Activated CD4-positive, alpha-beta T cell treated with anti-CD3 and anti-CD28 coated beads, Interleukin-2, Interleukin-6, amounts not matched to agents 100 ng/mL and 50 ng/mL, durations not matched to agents 16 hours and 8 hours (primary cell): ENCODE results near the gene CISD2.
"Not testable (repeated sequence)": the region's sequence is repeated elsewhere in the genome, so short reads cannot be mapped to it uniquely, and the experiment has no call there.

ENCODE experiments used
- DNase-seq: peaks from one replicate; pipeline ENCODE4 v3.0.0-alpha.2; 2020

CISD2 gene

DNA sequence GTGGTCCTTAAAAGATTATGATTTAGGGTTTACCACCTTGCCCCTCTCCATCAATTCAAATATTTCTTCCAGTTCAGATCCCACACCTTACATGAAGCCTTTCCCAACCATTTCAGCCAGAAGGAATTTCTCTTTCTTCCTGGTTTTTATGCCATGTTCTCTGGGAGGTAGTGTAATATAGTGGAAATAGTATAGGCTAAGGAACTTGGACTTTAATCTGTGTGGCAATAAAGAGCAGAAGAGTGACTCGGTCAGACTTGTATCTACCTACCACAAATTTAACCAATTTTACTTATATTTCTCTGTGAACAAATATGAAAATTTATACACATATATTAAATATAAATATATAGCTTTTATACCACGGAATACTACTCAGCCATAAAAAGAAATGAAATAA is 18.4 kb upstream of the CISD2 start:
- DNase-seq: no peak

DNA sequence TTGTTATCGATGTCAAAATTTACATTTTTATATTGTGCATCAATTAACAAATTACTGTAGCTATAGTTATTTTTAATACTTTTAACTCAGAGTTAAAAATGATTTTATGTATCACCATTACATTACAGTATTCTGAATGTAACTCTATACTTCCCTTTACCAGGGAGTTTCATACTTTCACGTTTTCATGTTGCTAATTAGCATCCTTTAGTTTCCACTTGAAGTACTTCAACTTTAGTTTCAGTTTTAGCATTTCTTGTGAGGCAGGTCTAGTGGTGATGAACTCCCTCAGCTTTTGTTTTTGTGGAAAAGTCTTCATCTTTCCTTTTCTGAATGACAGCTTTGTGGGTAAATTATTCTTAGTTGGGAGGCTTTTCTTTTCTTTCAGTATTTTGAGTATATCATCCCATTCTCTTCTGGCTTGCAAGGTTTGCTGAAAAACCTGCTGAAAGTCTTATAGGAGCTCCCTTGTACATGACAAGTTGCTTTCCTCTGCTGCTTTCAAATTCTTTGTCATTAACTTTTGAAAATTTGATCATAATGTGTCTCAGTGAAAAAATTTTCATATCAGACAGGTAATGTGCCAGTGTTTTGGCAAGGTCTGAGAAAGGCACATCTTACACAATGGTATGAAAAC is 9.8 kb upstream of the CISD2 start:
- DNase-seq: no peak

DNA sequence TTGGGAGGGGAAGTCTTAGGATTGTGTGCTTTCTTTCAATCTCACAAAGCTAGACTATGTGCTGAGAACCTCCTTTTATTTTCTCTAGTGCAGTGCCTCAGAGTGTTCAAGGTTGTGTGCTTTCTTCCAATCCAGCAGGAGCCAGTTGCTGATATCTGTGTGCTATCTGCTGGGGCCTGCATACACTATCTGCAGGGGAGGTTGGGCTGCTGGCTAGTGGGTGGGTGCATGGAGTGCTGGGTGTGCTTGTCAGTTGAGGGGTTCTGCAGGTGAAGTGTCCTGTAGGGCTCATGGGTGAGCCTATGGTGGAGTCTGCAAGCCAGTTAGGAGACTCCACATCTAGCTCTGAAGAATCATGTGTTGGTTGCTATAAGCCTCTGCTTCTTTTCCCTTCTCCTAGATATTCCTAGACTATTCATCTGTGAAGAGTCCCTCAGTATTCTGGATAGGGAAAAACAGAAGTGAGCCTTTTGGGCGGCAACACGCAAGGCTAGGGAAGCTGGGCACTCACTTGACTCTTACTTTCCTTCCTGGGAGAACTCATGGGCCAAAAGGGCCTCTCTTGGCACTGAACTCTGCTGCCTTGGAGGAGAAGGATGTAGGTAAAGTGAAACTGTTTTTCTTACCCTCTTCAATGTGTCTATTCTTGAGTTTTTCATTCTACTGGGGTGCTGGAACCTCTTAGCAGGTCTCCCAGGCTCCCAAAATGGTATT is 8.0 kb upstream of the CISD2 start:
- no peak for DNase-seq

DNA sequence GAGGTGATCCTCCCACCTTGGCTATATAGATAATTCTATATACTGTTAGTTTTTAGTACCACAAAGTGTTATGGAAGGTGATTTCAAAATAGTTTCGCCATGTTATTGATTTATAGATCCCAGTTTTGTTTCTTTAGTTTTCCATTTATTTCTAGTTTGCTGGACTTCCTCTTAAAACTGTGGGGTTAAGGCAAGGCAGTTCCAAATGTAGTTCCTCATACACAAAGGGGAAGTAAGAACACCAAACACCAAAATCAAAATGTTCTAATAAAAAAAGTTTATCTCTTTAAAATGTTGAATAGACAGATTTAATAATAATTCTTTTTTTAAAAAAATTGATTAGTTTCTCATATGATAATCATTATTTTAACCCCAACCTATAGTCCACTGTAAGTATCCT is 6.8 kb upstream of the CISD2 start:
- no peak for DNase-seq

DNA sequence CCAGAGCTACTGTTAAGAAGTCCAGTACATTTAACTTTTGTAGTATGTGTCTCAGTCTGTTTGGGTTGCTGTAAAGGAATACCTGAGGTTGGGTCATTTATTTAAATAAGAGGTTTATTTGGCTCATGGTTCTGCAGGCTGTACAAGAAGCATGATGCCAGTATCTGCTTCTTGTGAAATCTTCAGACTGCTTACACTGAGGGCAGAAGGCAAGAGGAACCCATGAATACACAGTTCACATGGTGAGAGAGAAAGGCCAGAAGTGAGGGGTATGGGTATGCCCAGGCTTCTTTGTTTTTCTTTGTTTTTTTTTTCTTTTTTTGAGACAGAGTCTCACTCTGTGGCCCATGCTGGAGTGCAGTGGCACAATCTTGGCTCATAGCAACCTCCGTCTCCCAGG is 6.0 kb upstream of the CISD2 start:
- no peak for DNase-seq

DNA sequence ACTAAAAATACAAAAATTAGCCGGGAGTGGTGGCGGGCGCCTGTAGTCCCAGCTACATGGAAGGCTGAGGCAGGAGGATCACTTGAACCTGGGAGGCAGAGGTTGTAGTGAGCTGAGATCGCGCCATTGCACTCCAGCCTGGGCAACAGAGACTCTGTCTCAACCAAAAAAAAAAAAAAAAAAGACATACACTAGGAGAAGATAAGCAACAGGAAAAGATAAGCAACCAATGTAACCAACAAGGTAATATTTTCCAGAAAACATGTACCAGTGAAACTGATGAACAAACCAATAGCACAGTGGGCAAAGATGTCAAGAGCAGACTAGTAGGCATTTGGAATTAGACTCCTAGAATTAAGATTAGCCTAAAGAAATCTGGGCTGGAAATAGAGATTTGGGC is 3.5 kb upstream of the CISD2 start:
- not testable (repeated sequence) for DNase-seq

DNA sequence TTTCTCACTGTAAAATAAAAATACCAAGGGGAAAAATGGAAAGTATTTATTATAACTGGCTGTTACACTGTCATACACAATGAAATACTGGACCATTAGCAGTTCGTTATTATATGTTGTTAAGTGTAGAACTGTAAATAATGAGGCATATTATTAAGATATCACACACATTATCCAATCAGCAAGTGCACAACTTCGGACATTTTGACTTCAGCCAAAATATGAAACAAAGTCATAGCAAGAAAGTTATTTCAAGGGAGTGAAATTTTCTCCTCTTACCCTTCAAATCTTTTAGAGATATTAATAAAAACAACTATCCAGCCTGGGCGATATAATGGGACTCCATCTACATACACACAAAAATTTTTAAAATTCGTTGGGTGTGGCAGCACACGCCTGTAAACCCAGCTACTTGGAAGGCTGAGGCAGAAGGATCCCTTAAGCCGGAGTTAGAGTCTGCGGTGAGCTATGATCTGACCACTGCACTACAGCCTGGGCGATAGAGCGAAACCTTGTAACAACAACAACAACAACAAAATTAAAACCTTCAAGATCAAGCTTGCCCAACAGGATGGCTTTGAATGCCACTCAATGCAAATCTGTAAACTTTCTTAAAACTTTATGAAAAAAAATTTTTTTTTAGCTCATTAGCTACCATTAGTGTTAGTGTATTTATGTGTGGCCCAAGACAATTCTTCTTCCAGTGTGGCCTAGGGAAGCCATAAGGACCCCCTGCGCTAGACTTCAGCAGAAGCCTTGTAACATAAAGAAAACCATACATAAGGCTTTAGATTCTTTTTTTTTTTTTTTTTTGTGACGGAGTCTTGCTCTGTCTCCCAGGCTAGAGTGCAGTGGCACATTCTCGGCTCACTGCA is 1.3 kb upstream of the CISD2 start:
- DNase-seq: no peak

DNA sequence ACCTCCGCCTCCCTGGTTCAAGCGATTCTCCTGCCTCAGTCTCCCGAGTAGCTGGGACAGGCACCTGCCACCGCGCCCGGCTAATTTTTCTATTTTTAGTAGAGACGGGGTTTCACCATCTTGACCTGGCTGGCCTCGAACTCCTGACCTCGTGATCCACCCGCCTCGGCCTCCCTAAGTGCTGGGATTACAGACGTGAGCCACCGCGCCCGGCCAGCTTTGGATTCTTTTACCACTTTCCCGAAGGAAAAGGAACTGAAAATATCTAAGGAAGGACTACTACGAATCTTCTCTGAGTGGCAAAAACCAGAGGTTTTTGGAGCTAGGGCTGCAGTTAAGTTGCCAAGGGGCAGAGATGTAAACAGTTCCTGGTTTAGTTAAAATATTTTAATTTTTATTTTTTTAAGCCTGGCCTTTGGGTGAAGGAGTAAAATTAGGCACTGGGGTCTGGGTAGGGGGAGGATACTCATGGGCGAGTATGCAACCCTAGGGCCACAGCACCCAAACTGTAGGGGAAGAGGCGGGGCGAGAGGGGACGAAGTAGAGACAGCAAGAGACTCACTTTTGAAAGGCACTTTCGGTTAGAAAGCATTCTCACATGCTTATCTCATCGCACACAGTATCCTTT is 525 bp upstream of the CISD2 start:
- peak; percentile 38 for DNase-seq

DNA sequence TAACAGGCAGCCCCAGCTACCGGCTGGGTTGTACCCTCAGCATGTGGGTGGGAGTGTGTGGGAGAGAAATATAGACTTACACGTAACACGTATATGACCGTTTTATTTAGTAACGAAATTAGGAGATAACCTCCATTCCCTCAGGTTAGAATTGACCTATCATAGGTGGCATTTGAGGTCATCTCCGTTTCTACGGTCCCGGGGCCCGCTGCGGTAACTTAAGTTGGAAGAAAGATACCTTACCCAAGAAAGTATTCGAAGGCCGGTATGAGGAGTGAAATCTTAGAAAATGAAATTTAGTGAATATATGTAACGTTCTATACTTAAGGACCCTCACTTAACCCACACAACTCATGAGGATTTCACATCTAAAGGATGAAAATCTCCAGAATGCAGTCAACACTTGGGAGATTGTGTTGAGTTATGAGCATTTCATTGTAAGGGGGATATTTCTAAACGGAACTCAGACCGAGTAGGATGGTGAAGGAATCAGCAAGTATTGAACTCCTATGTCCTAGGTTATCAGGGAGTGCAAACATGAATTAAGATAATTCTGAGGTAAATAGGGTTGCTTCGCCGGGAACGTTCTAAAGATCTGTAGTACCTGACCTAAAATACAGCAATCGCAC is 891 bp downstream of the CISD2 start:
- DNase-seq: no peak

DNA sequence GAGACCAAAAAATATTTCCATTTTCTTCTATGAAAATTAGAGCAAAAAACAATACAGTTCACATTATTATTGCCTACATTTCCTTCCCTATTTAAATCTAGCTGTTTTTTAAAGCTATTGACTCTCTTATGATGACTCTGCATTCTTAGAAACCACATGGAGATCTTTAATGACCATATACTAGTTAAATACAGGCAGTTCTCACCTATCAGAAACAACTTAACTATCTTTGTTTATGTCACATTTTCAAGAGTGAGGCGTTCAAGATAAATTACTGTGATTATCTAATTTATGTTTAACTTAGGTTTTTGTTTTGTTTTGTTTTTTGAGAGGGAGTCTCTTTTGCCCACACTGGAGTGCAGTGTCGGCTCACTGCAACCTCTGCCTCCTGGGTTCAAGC is 3.0 kb downstream of the CISD2 start:
- no peak for DNase-seq

DNA sequence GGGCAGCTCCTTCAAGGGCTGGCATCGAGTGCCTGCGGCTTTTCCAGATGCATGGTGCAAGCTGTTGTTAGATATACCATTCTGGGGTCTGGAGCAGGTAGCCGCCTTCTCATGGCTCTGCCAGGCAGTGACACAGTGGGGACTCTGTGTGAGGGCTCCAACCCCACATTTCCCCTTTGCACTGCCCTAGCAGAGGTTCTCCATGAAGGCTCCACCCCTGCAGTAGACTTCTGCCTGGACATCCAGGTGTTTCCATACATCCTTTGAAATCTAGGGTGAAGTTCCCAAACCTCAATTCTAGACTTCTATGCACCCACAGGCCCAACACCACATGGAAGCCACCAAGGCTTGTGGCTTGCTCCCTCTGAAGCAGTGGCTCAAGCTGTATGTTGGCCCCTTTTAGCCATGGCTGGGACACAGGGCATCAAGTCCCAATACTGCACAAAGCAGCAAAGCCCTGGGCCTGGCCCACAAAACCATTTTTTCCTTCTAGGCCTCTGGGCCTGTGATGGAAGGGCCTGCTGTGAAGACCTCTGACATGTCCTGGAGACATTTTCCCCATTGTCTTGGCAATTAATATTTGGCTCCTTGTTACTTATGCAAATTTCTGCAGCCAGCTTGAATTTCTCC is 8.8 kb downstream of the CISD2 start:
- DNase-seq: not testable (repeated sequence)

DNA sequence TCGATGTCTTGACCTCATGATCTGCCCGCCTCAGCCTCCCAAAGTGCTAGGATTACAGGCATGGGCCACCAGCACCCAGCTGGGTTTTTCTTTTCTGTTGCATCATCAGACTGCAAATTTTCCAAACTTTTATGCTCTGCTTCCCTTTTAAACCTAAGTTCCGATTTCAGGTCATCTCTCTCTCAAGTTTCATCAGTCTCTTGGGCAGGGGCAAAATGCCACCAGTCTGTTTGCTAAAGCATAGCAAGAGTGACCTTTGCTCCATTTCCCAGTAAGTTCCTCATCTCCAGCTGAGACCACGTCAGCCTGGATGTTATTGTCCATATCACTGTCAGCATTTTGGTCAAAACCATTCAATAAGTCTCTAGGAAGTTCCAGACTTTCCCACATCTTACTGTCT is 9.6 kb downstream of the CISD2 start:
- DNase-seq: not testable (repeated sequence)

DNA sequence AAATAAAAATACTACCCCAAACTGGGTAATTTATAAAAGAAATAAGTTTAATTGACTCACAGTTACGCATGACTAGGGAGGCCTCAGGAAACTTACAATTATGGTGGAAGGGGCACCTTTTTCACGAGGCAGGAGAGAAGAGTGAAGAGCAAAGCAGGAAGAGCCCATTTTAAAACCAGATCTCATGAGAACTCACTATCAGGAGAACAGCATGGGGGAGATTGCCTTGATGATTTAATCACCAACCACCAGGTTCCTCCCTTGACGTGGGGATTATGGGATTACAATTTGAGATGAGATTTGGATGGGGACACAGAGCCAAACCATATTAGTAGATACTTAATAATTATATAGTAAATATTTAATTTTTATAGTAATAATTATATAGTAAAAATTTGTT is 10.1 kb downstream of the CISD2 start:
- DNase-seq: no peak

DNA sequence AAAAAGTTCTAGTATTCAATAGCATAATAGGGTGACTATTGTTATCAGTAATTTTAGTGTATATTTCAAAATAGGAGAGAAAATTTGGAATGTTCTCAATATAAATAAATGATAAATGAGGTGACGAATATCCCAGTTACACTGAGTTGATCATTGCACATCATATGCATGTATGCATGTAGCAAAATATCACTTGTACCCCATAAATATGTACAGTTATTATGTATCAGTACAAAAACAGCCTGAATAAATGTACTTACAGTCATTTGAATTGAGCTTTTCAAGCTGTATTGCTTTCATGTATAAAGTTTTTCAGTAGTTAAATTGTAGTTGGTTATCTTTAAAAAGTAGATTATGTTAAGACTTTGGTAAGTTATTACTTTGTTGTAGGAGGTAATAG is 12.6 kb downstream of the CISD2 start:
- DNase-seq: no peak

DNA sequence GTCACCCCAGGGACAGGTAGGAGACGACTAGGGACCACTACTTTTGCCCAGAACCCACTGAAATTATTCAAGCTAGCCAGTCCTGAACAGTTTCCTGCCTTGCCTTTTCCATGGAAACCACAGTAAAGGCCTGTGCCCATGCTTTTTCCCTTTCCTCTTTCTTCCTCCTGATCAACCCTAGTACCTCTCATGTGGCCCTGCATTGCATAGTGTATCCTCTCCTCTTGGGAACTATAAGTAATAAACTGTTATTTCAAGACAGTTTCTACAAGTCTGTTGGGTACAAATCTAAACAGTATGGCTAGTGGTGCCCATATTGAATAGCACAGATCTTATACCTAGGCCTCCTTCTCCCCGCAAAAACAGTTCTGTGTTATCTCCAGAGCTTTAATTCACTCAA is 14.5 kb downstream of the CISD2 start:
- DNase-seq: no peak

DNA sequence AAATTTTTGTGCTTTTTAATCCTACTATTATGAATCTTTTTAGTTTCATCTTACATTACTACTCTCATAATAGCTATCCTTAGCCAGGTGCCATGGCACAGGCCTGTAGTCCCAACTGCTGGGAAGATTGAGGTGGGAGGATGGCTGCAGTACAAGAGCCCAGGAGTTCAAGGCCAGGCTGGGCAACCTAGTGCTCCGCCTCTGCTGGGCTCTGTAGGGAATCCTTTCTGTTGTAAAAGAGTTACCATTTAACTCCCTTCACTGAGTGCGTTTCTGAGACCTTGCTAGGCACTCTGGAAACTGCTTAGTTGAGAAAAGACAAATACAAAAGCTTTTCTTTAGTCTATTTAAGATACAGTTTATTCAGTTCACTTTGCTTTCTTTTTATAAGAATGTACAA is 19.8 kb downstream of the CISD2 start:
- not testable (repeated sequence) for DNase-seq

DNA sequence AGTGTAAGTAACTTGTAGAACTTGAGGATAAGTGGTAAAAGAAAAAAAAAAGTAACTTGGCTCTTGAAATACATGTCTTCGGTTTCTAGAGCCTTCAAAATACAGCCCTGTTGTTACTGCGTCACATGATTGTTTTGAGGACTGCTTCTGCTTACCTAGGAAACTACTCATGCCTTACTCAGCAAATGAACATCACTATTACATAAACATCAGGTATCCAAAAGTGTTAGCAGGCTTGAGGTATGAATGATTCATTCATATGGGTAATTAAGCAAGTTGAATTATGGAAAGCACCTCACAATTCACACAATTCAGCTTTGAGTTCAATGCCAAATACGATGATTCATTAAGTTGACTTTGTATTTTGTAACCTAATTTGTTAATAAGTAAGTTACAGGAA is 21.1 kb downstream of the CISD2 start:
- not testable (repeated sequence) for DNase-seq

DNA sequence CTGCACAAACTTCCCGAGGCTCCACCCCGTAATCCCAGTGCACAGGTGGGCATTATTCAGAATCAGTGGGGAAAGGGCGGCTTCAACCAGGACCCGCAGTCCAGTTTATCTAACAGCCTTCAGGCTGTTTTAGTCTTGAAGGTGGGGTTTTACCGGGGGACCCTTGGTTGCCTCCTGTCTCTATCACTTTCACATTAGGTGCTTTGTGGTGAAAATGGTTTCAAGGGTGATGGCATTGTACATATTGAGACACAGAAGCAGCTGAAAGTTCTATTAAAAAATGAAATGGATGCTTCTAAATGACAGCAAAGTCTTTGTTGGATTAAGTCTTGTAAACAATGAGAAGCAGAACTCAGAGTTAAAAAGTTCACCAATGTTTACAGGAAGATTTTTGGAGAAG is 27.8 kb downstream of the CISD2 start:
- not testable (repeated sequence) for DNase-seq

DNA sequence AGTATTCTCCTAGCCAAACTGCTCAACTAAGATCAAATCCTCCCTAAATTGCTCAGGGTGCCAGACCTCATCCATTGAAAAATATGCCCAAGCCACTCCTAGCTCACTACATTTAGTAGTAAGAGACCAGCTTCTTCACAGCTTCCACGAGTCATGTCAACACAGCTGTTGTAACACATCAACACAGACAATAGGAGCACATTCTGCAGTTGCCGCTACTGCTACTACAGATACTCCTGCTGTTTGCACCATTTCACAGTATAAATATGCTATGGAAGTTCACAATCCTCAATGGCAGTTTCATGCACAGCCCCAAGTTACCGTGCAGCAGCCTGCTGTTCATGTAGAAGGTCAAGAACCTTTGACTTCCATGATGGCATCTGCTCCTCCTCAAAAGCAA is 28.8 kb downstream of the CISD2 start:
- not testable (repeated sequence) for DNase-seq

DNA sequence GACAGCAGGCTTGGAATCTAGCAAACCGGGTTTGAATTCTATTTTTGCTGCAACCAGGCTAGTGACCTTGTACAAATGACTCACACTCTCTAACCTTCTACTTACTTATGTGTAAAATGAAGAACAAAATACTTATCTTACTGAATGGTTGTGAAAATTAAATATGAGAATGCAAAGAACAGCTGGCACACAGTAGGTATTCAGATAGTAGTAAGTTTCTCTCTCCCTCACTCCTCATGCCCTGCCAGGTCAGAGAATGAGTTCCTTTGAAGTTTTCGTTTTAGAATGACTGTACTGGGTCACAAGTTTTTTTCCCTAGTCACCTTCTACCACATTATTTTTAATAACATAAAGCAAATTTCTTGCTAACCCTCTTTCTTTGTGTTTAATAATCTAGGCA is 33.0 kb downstream of the CISD2 start:
- peak; percentile 8 for DNase-seq

DNA sequence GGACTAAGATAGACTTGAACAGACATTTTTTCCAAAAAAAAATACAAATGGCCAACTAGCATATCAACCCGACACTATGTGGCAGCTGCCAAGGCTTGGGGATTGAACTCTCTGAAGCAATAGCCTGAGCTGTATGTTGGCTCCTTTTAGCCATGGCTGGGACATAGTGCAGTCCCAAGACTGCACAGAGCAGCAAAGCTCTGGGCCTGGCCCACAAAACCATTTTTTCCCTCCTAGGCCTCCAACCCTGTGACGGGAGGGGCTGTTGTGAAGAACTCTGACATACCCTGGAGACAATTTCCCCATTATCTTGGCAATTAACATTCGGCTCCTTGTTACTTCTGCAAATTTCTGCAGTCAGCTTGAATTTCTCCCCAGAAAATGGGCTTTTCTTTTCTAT is 50.1 kb downstream of the CISD2 start:
- no peak for DNase-seq

DNA sequence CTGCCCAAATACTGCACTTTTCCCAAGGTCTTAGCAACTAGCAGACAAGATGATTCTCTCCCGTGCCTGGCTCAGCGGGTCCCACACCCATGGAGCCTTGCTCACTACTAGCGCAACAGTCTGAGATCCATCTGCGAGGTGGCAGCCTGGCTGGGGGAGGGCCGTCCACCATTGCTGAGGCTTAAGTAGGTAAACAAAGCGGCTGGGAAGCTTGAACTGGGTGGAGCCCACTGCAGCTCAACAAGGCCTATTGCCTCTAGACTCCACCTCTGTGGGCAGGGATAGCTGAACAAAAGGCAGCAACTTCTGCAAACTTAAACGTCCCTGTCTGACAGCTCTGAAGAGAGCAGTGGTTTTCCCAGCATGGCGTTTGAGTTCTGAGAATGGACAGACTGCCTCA is 50.9 kb downstream of the CISD2 start:
- DNase-seq: not testable (repeated sequence)
